GM12878 (cell line): ENCODE results near the gene ZFP62.

Source experiments
- CEBPB ChIP-seq, 2 experiments: fragments of 150-350 bp in 1 of 2; IDR thresholded peaks; 2 replicates each; pipeline ENCODE4 v1.6.1; 2012 to 2014; ENCODE audit warnings: low read depth in 2 of 2, low read length in 2 of 2, borderline replicate concordance in 1 of 2, inconsistent platforms in 1 of 2
- CTCF ChIP-seq, 3 experiments: IDR thresholded peaks in 2 of 3; conservative IDR thresholded peaks in 1 of 3; 2 replicates each; pipeline ENCODE4 v1.5.1; 2011; ENCODE audit warnings: low read depth in 3 of 3, low read length in 3 of 3, mild to moderate bottlenecking in 3 of 3, control low read depth in 2 of 3, moderate library complexity in 2 of 3, inconsistent platforms in 1 of 3, mixed read lengths in 1 of 3; ENCODE audit not compliant: control insufficient read depth in 2 of 3, insufficient read depth in 1 of 3; ENCODE audit errors: extremely low read depth in 1 of 3
- EP300 ChIP-seq, 2 experiments: fragments of 150-350 bp in 1 of 2; IDR thresholded peaks; 2 replicates each; pipeline ENCODE4 v1.6.1; 2011 to 2012; ENCODE audit warnings: low read depth in 2 of 2, low read length in 2 of 2, borderline replicate concordance in 1 of 2, improper control_type of control experiment in 1 of 2, inconsistent platforms in 1 of 2; ENCODE audit not compliant: control insufficient read depth in 1 of 2
- ESRRA ChIP-seq: IDR thresholded peaks from 2 replicates; pipeline ENCODE4 v1.6.1; 2012; ENCODE audit warnings: mild to moderate bottlenecking, low read length, improper control_type of control experiment
- HDAC2 ChIP-seq: fragments of 200-600 bp; sonication (generic); IDR thresholded peaks from 2 replicates; pipeline ENCODE4 v1.6.1; 2017
- MAX ChIP-seq: IDR thresholded peaks from 2 replicates; pipeline ENCODE4 v1.6.1; 2012; ENCODE audit warnings: low read depth, low read length, improper control_type of control experiment
- NR2F1 ChIP-seq: fragments of 450-650 bp; conservative IDR thresholded peaks from 2 replicates; pipeline ENCODE4 v1.6.1; 2017; ENCODE audit warnings: mild to moderate bottlenecking
- POLR2A ChIP-seq: IDR thresholded peaks from 2 replicates; pipeline ENCODE4 v1.6.1; 2011; ENCODE audit warnings: low read depth, mild to moderate bottlenecking, low read length
- RCOR1 ChIP-seq: conservative IDR thresholded peaks from 2 replicates; pipeline ENCODE4 v1.6.1; 2012; ENCODE audit warnings: low read depth, low read length, improper control_type of control experiment
- RELA ChIP-seq: fragments of 450-650 bp; IDR thresholded peaks from 2 replicates; pipeline ENCODE4 v1.8.0; 2014; ENCODE audit warnings: borderline replicate concordance; ENCODE audit not compliant: partially characterized antibody
- SREBF2 ChIP-seq: IDR thresholded peaks from 2 replicates; pipeline ENCODE4 v1.6.1; 2012; ENCODE audit warnings: mild to moderate bottlenecking, low read length
- TF ChIP-seq, protein P1 (sequence below): IDR thresholded peaks from 2 replicates; pipeline ENCODE4 v1.6.1; 2012; ENCODE audit warnings: low read length, inconsistent platforms

DNA sequence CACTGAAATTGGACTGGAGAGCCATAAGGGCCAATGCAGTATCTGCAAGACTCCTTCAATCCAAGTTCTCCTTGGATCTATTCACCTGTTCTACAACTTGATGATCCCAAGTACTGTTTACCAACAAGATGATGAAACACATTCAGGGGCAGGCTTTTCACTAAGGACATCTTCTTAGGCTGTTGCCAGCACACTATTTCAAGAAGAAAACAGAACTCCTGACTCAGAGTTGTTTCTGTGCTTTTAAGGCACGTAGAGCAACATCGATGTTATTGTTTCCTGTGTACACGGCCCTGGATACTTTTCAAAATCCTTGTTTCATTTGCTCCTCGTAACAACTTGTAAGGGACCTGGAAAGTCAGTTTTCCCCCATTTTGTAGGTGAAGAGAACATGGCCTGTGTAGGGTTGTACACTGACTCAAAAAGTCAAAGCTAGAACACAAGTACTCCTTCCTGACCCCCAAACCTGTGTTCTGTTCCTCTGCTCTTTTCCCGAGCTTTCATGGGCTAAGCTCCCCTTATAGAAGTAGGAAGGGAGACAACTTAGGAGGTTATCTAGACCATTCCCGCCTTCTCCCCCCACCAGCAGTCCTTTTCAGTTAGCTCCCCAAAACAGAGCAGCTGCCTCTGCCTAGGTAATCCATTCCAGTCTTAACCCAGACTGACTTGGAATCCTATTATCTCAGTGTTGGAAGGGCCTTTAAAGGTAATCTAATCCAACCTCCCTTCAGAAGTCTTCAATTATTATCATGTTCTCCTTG lies 53.2 kb downstream of the ZFP62 start:
- TF ChIP-seq RCOR1: no peak
- TF ChIP-seq ESRRA: no peak
- no peak for TF ChIP-seq SREBF2
- TF ChIP-seq CEBPB (IDR thresholded peaks at IDR 0.05; ENCODE audit: borderline replicate concordance in 1 of 2, low read depth in 2 of 2, low read length in 2 of 2): no peak
- TF ChIP-seq CTCF (IDR thresholded peaks at IDR 0.05 in 2 of 3, conservative IDR thresholded peaks at IDR 0.05 in 1 of 3; ENCODE audit: control insufficient read depth in 2 of 3, extremely low read depth in 1 of 3, insufficient read depth in 1 of 3, low read depth in 3 of 3, low read length in 3 of 3): no peak
- TF ChIP-seq RELA: no peak
- TF ChIP-seq EP300 (IDR thresholded peaks at IDR 0.05; ENCODE audit: borderline replicate concordance in 1 of 2, control insufficient read depth in 1 of 2, low read depth in 2 of 2, low read length in 2 of 2): no peak
- no peak for TF ChIP-seq HDAC2
- TF ChIP-seq POLR2A: no peak
- TF ChIP-seq, protein P1, sequence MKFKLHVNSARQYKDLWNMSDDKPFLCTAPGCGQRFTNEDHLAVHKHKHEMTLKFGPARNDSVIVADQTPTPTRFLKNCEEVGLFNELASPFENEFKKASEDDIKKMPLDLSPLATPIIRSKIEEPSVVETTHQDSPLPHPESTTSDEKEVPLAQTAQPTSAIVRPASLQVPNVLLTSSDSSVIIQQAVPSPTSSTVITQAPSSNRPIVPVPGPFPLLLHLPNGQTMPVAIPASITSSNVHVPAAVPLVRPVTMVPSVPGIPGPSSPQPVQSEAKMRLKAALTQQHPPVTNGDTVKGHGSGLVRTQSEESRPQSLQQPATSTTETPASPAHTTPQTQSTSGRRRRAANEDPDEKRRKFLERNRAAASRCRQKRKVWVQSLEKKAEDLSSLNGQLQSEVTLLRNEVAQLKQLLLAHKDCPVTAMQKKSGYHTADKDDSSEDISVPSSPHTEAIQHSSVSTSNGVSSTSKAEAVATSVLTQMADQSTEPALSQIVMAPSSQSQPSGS: no peak
- TF ChIP-seq MAX: no peak
- no peak for TF ChIP-seq NR2F1
